ENCODE data around the gene ZNF678. TPM values are rescaled to one million over a fixed set of nuclear protein-coding genes. Genes with fewer than 3 reads are reported as not detected.
A peak's percentile ranks its signal among the peaks of the same experiment; 100 is the strongest.

ZNF678 gene
- 8.0 and 11.2 TPM in 2 replicates for total RNA-seq (2014; rRNA removed; shearing (Covaris generic))

GRCh38 chr1:227563324-227564201 is at the start of gene ZNF678:
Gene ZNF678 (plus strand): TSS chr1:227563556. CDS start chr1:227650992, 87,436 bp downstream.
- peak; percentile 92 for DNase-seq (ENCODE audit: low read depth)

GRCh38 chr1:227518876-227519275 is 44.5 kb upstream of the ZNF678 start:
- DNase-seq (ENCODE audit: low read depth) = no peak

GRCh38 chr1:227521782-227522181 is 41.6 kb upstream of the ZNF678 start:
- DNase-seq (ENCODE audit: low read depth) = no peak

- no peak for DNase-seq (ENCODE audit: low read depth)
Observed at GRCh38 chr1:227526524-227526923, 36.8 kb upstream of the ZNF678 start.

GRCh38 chr1:227532019-227532619 is 31.2 kb upstream of the ZNF678 start:
- DNase-seq (ENCODE audit: low read depth) = no peak

GRCh38 chr1:227540170-227541098 is 22.9 kb upstream of the ZNF678 start:
- no peak for DNase-seq (ENCODE audit: low read depth)

- no peak for DNase-seq (ENCODE audit: low read depth)
Observed at GRCh38 chr1:227541129-227541528, 22.2 kb upstream of the ZNF678 start.

GRCh38 chr1:227541796-227542152 is 21.6 kb upstream of the ZNF678 start:
- DNase-seq (ENCODE audit: low read depth) = no peak

GRCh38 chr1:227542153-227543120 is 20.9 kb upstream of the ZNF678 start:
- DNase-seq (ENCODE audit: low read depth) = peak; percentile 75

GRCh38 chr1:227543283-227544066 is 19.9 kb upstream of the ZNF678 start:
- no peak for DNase-seq (ENCODE audit: low read depth)

GRCh38 chr1:227544067-227545050 is 19.0 kb upstream of the ZNF678 start:
- no peak for DNase-seq (ENCODE audit: low read depth)

GRCh38 chr1:227545361-227545760 is 18.0 kb upstream of the ZNF678 start:
- DNase-seq (ENCODE audit: low read depth) = no peak

GRCh38 chr1:227546059-227546458 is 17.3 kb upstream of the ZNF678 start:
- DNase-seq (ENCODE audit: low read depth) = no peak

- DNase-seq (ENCODE audit: low read depth) = no peak
Observed at GRCh38 chr1:227546598-227547309, 16.6 kb upstream of the ZNF678 start.

GRCh38 chr1:227547310-227548118 is 15.8 kb upstream of the ZNF678 start:
- no peak for DNase-seq (ENCODE audit: low read depth)

- DNase-seq (ENCODE audit: low read depth) = no peak
Observed at GRCh38 chr1:227548119-227548397, 15.3 kb upstream of the ZNF678 start.

GRCh38 chr1:227548448-227548847 is 14.9 kb upstream of the ZNF678 start:
- no peak for DNase-seq (ENCODE audit: low read depth)

- no peak for DNase-seq (ENCODE audit: low read depth)
Observed at GRCh38 chr1:227549892-227550291, 13.5 kb upstream of the ZNF678 start.

All from RPMI7951 (cell line).